CD4-positive, alpha-beta T cell treated with Interleukin-21 for 1 hour (primary cell): ENCODE measurements around the gene LIPA.
"Not testable (repeated sequence)": the region's sequence is repeated elsewhere in the genome, so short reads cannot be mapped to it uniquely, and the experiment has no call there.

Experiments
- DNase-seq: peaks from one replicate; pipeline ENCODE4 v3.0.0-alpha.2; 2020

LIPA gene

DNA sequence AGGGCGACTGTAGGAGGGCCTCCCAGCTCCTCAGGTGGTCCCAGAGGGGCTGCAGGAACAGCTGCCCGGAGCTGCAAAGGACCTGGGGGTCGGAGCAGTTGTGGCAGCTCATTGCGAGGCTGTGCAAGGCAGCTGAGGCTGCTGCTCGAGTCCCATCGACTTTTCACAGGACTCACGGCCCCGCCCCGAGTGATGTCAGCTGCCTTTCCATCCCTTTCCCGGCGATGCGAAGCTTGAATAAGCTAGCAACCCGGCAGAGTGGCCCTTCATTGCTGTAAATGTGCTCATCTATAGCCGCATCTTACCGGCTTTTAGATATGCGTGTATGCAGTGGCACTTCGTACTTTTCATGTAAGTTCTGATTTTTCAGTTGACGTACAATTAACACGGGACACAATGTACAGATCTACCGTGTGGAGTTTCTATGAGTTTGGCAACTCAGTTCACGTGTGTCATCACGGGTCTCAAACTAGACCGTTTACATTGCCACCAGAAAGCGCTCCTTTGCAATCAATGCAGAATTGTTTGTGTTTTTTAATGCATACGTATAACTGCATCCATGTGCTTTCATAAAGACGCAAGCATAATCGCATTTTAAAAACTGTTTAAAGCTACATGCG, 44.3 kb downstream of the LIPA start, which contains the start of gene CH25H:
Gene CH25H, minus strand, starts transcription at position 137 of the 620 bp plus-strand sequence. Its CDS starts 25 bp downstream, at position 112.
- peak; percentile 38 for DNase-seq

DNA sequence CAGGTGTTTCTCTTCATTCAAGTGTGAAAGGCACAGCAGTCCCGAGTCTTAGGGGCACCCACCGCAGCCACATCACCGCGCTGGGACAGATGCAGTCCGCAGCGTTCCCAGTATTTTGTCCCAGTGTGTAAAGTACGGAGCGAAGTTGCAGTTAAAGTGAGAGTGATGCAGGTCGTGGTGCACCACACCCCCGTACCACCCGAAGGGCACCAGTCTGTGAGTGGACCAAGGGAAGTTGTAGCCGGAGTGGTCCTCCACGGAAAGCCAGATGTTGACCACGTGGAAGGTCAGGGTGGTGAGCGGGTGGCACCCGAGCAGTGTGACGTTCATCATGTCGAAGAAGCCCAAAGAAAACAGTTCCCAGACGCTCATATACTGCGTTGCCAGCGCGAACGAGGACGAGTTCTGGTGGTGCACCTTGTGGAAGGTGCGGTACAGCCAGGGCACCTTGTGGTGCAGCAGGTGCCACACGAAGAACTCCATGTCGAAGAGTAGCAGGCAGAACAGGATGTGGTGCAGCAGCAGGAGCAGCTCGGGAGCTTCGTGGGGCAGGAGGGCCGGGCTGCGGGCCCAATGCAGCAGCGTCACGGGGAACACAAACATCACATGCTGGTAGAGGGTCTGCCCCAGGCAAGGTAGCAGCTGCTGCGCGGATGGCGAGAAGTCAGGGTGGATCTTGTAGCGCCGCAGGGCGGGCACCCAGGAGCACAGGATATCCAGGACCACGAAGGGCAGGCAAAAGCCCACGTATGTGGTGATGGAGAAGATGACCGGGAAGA, 45.0 kb downstream of the LIPA start:
- peak; percentile 47 for DNase-seq

DNA sequence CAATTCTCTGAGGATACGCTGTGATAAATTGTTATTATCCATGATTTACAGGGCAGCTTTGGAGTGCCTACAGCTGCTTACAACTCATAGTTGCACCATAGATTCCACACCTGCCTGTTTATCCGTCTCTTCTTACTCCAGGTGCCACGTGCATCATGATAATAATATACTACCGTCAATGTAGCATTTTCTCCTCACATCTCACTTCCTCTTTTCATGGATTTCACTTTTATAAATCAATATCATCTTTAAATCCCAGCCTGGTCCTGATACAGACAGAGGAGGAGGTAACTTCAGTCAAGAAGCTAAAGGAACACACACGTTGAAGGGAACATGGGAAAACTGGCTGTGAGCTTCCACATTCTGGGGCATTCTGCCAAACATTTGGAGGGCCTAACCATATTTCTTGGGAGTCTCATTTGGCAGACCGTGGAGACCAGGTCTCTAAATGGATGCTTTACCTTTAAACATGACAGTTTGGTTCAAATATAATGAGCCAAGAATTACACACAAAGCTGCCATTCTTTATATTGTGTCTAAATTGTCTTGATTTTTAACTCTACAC, 46.9 kb downstream of the LIPA start:
- no peak for DNase-seq

GRCh38 chr10:89203237-89203636, 48.3 kb downstream of the LIPA start:
- DNase-seq, result no peak

GRCh38 chr10:89202033-89202425, 49.5 kb downstream of the LIPA start:
- no peak for DNase-seq

- DNase-seq, result no peak
Observed at GRCh38 chr10:89201345-89202032, 50.1 kb downstream of the LIPA start.

DNA sequence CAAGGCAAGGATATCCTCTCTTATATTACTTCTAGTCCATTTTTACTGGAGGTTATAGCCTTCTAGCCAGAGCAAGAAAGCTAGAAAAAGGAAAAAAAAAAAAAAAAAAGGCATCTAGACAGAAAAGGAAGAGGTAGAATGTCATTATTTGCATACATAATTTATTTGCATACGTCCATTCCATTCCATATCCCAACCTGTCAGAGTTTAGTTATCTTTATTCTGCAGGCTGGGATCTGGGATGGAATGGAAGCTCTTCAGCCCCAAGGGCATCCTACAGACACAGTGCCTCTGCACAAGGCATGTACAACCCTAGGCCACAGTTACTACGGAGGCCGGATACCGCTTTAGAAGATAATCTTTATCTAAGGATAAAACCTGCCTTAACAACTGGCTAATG, 54.1 kb downstream of the LIPA start:
- DNase-seq, result no peak

DNA sequence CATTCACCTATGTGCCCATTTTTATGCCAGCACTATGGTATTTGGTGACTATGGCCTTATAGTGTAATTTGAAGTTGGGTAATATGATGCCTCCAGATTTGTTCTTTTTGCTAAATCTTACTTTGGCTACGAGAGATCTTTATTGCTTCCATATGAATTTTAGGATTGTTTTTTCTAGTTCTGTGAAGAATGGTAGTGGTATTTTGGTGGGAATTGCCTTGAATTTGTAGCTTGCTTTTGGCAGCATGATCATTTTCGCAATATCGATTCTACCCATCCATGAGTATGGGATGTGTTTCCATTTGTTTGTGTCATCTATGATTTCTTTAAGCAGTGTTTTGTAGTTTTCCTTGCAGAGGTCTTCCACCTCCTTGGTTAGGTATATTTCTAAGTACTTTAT, 60.3 kb downstream of the LIPA start:
- not testable (repeated sequence) for DNase-seq

DNA sequence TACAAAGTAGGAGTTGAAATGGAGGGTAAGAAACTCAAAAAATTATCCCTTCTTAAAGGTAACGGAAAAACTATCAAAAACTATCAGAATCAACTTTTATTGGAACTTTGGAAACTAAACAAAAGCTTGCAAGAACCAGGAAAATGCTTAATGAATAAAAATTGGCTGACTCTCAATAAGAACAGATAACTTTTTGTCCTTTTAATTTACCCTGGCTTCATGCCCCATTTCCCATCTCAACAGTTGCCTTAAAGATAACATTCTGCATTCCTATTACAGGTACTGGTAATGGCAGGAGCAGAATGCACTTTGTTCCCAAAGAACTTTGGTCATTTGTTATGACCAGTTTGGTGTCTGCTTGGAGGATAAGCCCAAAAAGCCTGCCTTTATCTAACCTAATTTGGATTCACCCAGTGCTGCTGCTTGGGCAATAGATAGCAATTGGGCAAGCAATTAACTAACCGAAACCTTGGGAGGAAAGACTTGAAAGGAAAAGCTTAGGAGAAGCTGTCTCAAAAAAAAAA, 62.3 kb downstream of the LIPA start:
- DNase-seq, result no peak

GRCh38 chr10:89185658-89186057, 65.9 kb downstream of the LIPA start:
- no peak for DNase-seq

DNA sequence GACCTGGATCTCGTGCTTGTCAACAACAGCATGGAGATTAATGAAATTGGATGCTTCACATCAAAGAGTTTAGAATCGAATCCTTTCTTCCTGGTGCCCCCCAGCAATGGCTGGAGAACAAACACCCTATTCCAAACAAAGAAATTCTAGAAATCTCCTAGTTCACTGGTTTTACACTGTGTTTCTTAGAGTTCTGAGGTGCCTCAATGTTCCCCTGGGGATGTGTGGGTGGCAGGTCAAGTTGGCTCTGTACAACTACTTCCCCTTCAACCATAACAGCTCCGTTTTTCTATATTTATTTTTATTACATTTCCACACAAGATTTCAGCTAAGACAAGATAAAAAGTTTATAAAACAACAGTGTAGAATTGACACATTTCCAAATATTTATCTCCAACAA, 66.9 kb downstream of the LIPA start:
- DNase-seq, result no peak

DNA sequence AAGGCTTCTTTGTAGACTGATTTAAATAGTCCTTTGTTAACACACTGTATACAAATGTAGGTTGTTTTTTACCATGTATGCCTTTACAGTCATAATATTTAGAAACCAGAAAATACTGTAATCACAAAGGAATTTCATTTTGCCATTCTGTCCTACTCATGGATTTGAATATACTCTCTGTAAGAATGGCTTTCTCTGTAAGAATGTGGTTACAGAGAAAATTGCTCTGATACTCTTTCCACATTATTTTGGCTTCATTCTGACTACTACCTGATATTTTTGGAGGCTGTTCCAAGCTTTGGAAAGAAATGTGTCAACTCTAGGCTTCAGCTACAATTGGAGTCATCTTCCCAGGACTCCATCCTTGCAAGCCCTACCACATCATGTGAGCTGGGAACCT, 68.0 kb downstream of the LIPA start:
- no peak for DNase-seq

DNA sequence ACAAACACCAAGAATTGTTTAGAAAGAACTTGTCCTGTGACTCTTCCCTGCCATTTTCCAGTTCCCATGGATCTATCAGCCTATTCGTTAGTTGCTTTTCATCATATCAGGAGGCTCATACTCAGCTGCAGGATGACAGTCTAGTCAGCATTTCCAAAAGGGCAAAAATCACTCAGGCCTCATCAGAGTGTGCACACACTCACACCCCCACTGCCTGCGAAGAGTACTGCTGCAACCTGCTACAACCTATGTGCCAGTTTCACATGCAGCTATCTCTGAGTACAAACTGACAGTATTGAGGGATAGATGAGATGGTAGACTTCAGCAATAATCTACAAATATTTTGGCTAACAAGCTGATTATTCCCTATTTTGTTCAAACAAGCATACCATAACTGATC, 68.7 kb downstream of the LIPA start:
- DNase-seq, result no peak

DNA sequence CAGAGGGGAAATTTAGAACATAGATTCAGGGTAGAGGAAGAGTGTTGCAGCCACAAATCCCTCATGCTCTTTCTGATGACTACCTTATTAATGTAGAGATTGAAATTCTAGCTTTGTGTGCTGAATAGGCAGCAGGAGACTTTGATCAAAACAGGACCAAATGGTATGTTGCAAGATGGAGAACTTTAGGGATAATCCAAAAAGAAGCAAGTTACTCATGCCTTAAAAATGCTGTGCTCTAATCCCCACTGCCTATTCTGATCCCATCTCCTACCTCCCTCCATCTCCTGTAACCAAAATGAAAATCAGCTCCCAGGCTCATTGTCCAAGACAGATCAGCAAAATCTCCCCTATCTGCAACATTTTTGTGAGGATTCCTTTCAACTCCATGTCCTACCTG, 75.8 kb downstream of the LIPA start:
- no peak for DNase-seq

GRCh38 chr10:89173075-89173474, 78.5 kb downstream of the LIPA start:
- no peak for DNase-seq

GRCh38 chr10:89171996-89172395, 79.6 kb downstream of the LIPA start:
- DNase-seq, result no peak

- no peak for DNase-seq
Observed at GRCh38 chr10:89171263-89171872, 80.2 kb downstream of the LIPA start.

DNA sequence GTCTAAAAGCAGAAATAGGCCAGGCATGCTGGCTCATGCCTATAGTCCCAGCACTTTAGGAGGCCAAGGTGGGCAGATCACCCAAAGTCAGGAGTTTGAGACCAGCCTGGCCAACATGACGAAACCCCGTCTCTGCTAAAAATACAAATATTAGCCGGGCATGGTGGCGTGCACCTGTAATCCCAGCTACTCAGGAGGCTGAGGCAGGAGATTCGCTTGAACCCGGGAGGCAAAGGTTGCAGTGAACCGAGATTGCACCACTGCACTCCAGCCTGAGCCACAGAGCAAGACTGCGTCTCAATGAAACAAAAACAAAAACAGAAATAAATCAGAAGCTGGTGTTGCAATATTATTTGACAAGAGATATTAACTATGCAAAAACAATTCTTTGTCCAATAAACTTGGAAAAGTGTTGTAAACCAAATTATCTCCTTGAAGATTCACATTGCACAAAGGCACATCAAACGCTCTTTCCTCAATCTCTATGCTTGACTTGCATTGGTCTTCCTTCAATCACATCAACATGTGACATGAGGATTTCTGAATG, 83.1 kb downstream of the LIPA start:
- not testable (repeated sequence) for DNase-seq

GRCh38 chr10:89167915-89168314, 83.7 kb downstream of the LIPA start:
- DNase-seq, result no peak

- no peak for DNase-seq
Observed at GRCh38 chr10:89165923-89166322, 85.7 kb downstream of the LIPA start.

DNA sequence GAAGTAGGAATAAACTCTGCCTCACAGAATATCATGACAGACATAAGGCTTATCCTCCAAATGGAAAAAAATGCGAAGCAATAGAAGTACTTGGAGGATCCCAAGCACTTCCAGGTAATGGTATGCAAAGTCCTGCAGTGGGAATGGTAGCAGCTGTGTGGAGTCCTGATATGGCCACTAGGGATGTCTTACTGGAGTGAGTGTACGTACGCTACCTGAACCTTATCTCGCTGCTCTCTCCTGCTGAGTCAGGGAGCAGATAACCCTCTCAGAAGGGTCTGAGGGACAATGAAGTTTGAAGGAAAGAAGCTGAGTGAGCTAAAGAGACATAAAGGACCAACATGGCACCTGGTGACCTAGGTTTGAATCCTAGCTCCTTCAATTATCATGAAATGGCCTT, 86.7 kb downstream of the LIPA start:
- DNase-seq, result no peak

GRCh38 chr10:89164080-89164479, 87.5 kb downstream of the LIPA start:
- no peak for DNase-seq
